Smooth muscle cell (in vitro differentiated cells): ENCODE data around the gene NAB1. TPM values are rescaled to one million over a fixed set of nuclear protein-coding genes. Genes with fewer than 3 reads are reported as not detected.

Experiments used
- DNase-seq: peaks from one replicate; lab custom pipeline; 2025; ENCODE audit not compliant: unreplicated experiment; lab: John Stamatoyannopoulos, UW
- H2AFZ ChIP-seq: fragments of 200-600 bp; sonication (generic); 2 replicates; pipeline ENCODE4 v1.6.0; 2016; ENCODE audit warnings: antibody characterized with exemption, low read depth, mild to moderate bottlenecking
- H3F3A ChIP-seq: fragments of 200-600 bp; sonication (generic); 2 replicates; pipeline ENCODE4 v1.6.0; 2017; ENCODE audit warnings: antibody characterized with exemption, low read depth
- H3K27ac ChIP-seq: fragments of 200-600 bp; sonication (generic); 2 replicates; pipeline ENCODE4 v1.5.1; 2016; ENCODE audit warnings: low read depth, mild to moderate bottlenecking
- H3K27me3 ChIP-seq: fragments of 200-600 bp; sonication (generic); 2 replicates; pipeline ENCODE4 v1.6.1; 2016; ENCODE audit warnings: low read depth, mild to moderate bottlenecking
- H3K36me3 ChIP-seq: fragments of 200-600 bp; sonication (generic); 2 replicates; pipeline ENCODE4 v1.5.1; 2016; ENCODE audit warnings: low read depth
- H3K4me1 ChIP-seq: fragments of 200-600 bp; sonication (generic); 2 replicates; pipeline ENCODE4 v1.5.1; 2016; ENCODE audit warnings: low read depth
- H3K4me2 ChIP-seq: fragments of 200-600 bp; sonication (generic); 2 replicates; pipeline ENCODE4 v1.6.0; 2016; ENCODE audit warnings: mild to moderate bottlenecking
- H3K4me3 ChIP-seq: fragments of 200-600 bp; sonication (generic); 2 replicates; pipeline ENCODE4 v1.5.1; 2016; ENCODE audit warnings: mild to moderate bottlenecking
- H3K79me2 ChIP-seq: fragments of 200-600 bp; sonication (generic); 2 replicates; pipeline ENCODE4 v1.6.0; 2016; ENCODE audit warnings: low read depth, mild to moderate bottlenecking
- H3K9ac ChIP-seq: fragments of 200-600 bp; sonication (generic); 2 replicates; pipeline ENCODE4 v1.6.0; 2016; ENCODE audit warnings: low read depth
- H3K9me3 ChIP-seq: fragments of 200-600 bp; sonication (generic); replicated peaks from 2 replicates; pipeline ENCODE4 v1.5.1; 2016; ENCODE audit warnings: low read depth
- H4K20me1 ChIP-seq: fragments of 200-600 bp; sonication (generic); 2 replicates; pipeline ENCODE4 v1.6.0; 2016; ENCODE audit warnings: low read depth
- WGBS: methylation state at CpG from one replicate; pipeline ENCODE4 v1.1.7; 2016; ENCODE audit warnings: low lambda C conversion rate; 5-methylcytosine and 5-hydroxymethylcytosine counted together
- polyA plus RNA-seq: library from polyadenylated mRNA; unstranded; fragments of >200 nt; fragmentation: Nextera tagmentation; extraction: Ambion mirVana; gene quantifications from 2 replicates; pipeline ENCODE4 v1.2.1, GENCODE V29; 2016
- total RNA-seq: library from RNA; depleted of rRNA; stranded (reverse); fragments of >200 nt; gene quantifications from 2 replicates; pipeline ENCODE4 v1.2.3, GENCODE V29; 2014
- TF ChIP-seq, protein P1 (sequence below): fragments of 200-600 bp; sonication (generic); IDR thresholded peaks from 2 replicates; pipeline ENCODE4 v1.5.1; 2017; ENCODE audit warnings: borderline replicate concordance, mild to moderate bottlenecking, antibody characterized with exemption; ENCODE audit not compliant: insufficient read depth, poor library complexity, severe bottlenecking

NAB1 gene
- total and polyA plus RNA-seq, 2 experiments from 2014 or later: 4.4 to 31.4 TPM

DNA sequence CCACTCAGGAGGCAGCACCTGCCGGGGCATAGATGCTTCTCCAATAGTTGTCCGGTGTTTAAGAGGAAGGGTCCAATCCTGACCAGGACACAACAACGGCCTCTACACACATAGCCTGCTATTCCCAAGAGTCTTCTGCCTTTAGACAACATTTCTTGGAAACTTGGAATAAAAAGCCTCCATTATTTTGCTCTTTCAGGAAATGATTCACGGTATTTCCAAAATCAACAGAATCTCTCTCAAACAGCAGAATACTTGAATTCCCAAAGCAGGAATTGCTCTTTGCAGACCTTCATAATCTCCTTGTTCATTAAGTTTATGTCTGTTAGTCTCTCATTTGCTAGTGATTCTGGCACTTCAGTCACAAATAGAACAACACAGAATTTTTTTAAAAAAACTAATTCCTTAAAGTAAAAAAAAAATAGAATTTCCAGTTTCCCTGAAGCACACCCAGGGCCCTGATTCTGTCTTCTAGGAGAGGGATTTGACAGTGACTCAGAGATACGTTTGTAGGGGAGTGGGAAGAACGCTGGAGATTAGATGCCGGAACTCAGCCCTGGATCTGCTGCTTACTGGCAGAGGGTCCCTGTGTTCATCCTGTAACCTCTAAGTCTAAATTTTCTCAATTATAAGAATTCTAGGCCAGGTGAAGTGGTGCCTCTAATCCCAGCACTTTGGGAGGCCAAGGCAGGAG is 74.7 kb downstream of the NAB1 start:
- Histone ChIP-seq H3K27ac (peak overlapping the region; percentile 72), H3K79me2 (no peaks in the 10 kb centered on the region), H3K4me1 (peaks cover 10% of the 10 kb centered on the region), H2AFZ (no peak overlapping the region), H3K4me3 (no peak overlapping the region), H3K27me3 (no peaks in the 10 kb centered on the region), H3K9ac (no peak overlapping the region), H3K36me3 (no peaks in the 10 kb centered on the region), H3K9me3 (no peaks in the 10 kb centered on the region), H4K20me1 (no peaks in the 10 kb centered on the region), H3F3A (peaks cover 7% of the 10 kb centered on the region), H3K4me2 (peak overlapping the region; percentile 74)
- no peak for DNase-seq
- WGBS: 50% methylated on average over 7 of the region's 7 CpGs
- TF ChIP-seq, protein P1, sequence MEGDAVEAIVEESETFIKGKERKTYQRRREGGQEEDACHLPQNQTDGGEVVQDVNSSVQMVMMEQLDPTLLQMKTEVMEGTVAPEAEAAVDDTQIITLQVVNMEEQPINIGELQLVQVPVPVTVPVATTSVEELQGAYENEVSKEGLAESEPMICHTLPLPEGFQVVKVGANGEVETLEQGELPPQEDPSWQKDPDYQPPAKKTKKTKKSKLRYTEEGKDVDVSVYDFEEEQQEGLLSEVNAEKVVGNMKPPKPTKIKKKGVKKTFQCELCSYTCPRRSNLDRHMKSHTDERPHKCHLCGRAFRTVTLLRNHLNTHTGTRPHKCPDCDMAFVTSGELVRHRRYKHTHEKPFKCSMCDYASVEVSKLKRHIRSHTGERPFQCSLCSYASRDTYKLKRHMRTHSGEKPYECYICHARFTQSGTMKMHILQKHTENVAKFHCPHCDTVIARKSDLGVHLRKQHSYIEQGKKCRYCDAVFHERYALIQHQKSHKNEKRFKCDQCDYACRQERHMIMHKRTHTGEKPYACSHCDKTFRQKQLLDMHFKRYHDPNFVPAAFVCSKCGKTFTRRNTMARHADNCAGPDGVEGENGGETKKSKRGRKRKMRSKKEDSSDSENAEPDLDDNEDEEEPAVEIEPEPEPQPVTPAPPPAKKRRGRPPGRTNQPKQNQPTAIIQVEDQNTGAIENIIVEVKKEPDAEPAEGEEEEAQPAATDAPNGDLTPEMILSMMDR: no peak

DNA sequence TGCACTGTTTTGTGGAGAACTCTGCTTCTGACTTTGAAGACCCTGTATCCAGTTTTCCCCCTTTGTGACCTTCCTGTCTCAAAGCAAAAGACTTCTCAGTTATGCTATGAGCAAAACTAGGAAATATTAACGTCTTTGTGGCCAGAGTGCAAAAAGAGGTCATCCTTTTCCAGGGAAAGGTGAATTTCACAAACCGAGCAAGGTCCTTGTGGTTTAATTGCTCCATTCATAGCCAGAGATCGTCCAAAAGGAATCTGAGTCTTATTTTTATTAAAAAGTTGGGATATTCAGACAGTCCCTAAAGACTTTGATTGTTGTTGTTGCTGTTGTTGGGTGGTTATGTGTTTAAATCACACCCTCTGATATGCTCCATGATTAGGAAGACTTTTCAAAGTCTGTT is 77.4 kb downstream of the NAB1 start:
- Histone ChIP-seq H3K9ac (no peak overlapping the region), H2AFZ (no peak overlapping the region), H4K20me1 (no peaks in the 10 kb centered on the region), H3K9me3 (no peaks in the 10 kb centered on the region), H3K27me3 (no peaks in the 10 kb centered on the region), H3K79me2 (no peaks in the 10 kb centered on the region), H3K4me2 (no peak overlapping the region), H3K36me3 (no peaks in the 10 kb centered on the region), H3K27ac (no peak overlapping the region), H3K4me1 (peaks cover 10% of the 10 kb centered on the region), H3F3A (peaks cover 7% of the 10 kb centered on the region), H3K4me3 (no peak overlapping the region)
- DNase-seq: no peak
- 84% methylated on average over 3 of the region's 3 CpGs for WGBS
- TF ChIP-seq, protein P1: no peak

DNA sequence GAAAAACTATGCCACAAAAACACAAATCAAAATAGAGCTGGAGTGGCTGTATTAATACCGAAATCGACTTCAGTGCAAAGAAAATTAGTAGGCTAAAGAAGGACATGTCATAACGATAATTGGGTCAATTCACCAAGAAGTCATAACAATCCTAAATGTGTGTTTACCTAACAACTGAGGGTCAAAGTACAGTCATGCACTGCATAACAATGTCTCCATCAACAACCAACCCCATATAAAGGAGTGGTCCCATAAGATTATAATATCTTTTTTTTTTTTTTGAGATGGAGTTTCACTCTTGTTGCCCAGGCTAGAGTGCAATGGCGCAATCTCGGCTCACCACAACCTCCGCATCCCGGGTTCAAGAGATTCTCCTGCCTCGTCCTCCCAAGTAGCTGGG is 87.5 kb downstream of the NAB1 start:
- H3K4me2 ChIP-seq: no peak overlapping the region
- H3K9me3 ChIP-seq: no peaks in the 10 kb centered on the region
- H3K4me3 ChIP-seq: no peak overlapping the region
- no peak overlapping the region for H2AFZ ChIP-seq
- no peaks in the 10 kb centered on the region for H3F3A ChIP-seq
- no peaks in the 10 kb centered on the region for H3K36me3 ChIP-seq
- no peaks in the 10 kb centered on the region for H3K4me1 ChIP-seq
- no peak overlapping the region for H3K9ac ChIP-seq
- TF ChIP-seq, protein P1: no peak
- no peaks in the 10 kb centered on the region for H4K20me1 ChIP-seq
- no peaks in the 10 kb centered on the region for H3K27me3 ChIP-seq
- WGBS: 96% methylated on average over 8 of the region's 8 CpGs
- no peaks in the 10 kb centered on the region for H3K79me2 ChIP-seq
- H3K27ac ChIP-seq: no peak overlapping the region
- no peak for DNase-seq

DNA sequence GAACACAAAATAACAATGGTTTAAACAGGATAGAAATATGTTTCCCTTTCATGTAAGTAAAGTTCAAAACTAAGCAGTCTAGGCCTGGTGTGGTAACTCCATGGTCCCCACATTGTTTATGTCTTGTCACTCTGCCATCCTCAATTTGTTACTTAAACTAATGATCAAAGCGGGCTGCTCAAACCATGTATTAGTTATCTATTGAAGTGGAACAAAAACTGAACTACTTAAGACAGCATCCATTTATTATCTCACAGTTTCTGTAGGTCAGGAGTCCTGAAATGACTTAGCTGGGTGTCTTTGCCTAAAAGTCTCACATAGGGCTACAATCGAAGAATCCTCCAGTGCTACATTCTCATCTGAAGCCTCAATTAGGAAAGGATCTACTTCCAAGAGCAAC is 91.6 kb downstream of the NAB1 start:
- Histone ChIP-seq H3K79me2 (no peaks in the 10 kb centered on the region), H2AFZ (no peak overlapping the region), H3K36me3 (no peaks in the 10 kb centered on the region), H3F3A (no peaks in the 10 kb centered on the region), H4K20me1 (no peaks in the 10 kb centered on the region), H3K9me3 (no peaks in the 10 kb centered on the region), H3K27ac (no peak overlapping the region), H3K9ac (no peak overlapping the region), H3K27me3 (no peaks in the 10 kb centered on the region), H3K4me3 (no peak overlapping the region), H3K4me2 (no peak overlapping the region), H3K4me1 (no peaks in the 10 kb centered on the region)
- TF ChIP-seq, protein P1: no peak
- 98% methylated on average over 2 of the region's 2 CpGs for WGBS
- DNase-seq: no peak
